ENCODE results near the gene PRDM15. TPM values are rescaled to one million over a fixed set of nuclear protein-coding genes. Genes with fewer than 3 reads are reported as not detected.

Gene PRDM15
- total RNA-seq, 4 donors from 2014 or later: 4.7 to 12.3 (median 7.3) TPM

GRCh38 chr21:41846536-41846935 is 32.6 kb downstream of the PRDM15 start:
- no peaks in the 10 kb centered on the region for H3K36me3 ChIP-seq
- WGBS, 2 donors: 92% methylated on average over 7 of the region's 7 CpGs
- no peak for TF ChIP-seq CTCF (IDR thresholded peaks at IDR 0.05)
- TF ChIP-seq POLR2A (IDR thresholded peaks at IDR 0.05): no peak

GRCh38 chr21:41846033-41846317 is 33.2 kb downstream of the PRDM15 start:
- no peak for DNase-seq
- Histone ChIP-seq H3K4me1 (no peaks in the 10 kb centered on the region), H3K27me3 (no peaks in the 10 kb centered on the region), H3K4me3 (replicated peaks in 1 of 3) (no peak overlapping the region), H3K27ac (no peak overlapping the region), H3K9me3 (no peaks in the 10 kb centered on the region), H3K36me3 (no peaks in the 10 kb centered on the region)
- 87 to 92% methylated on average over 6 of the region's 6 CpGs for WGBS, 2 donors
- TF ChIP-seq CTCF (IDR thresholded peaks at IDR 0.05): no peak
- TF ChIP-seq POLR2A (IDR thresholded peaks at IDR 0.05): no peak
- intact Hi-C loops (cut with DNase I): no loop called here

More at GRCh38 chr21:41846536-41846935, 32.6 kb downstream of the PRDM15 start:
- no peaks in the 10 kb centered on the region for H3K9me3 ChIP-seq
- H3K4me3 ChIP-seq (replicated peaks in 1 of 3): no peak overlapping the region
- no peak overlapping the region for H3K27ac ChIP-seq
- no peaks in the 10 kb centered on the region for H3K27me3 ChIP-seq
- H3K4me1 ChIP-seq: no peaks in the 10 kb centered on the region
- intact Hi-C loops (cut with DNase I): no loop called here
- DNase-seq: no peak

GRCh38 chr21:41845310-41846032 is 33.7 kb downstream of the PRDM15 start:
- no peaks in the 10 kb centered on the region for H3K9me3 ChIP-seq
- WGBS, 2 donors: 90 to 91% methylated on average over 15 to 19 of the region's 21 CpGs
- no peak for DNase-seq
- no peaks in the 10 kb centered on the region for H3K36me3 ChIP-seq
- no peak overlapping the region for H3K4me3 ChIP-seq (replicated peaks in 1 of 3)
- TF ChIP-seq CTCF (IDR thresholded peaks at IDR 0.05) (no peak), POLR2A (IDR thresholded peaks at IDR 0.05) (no peak)
- H3K27me3 ChIP-seq: no peaks in the 10 kb centered on the region
- no peak overlapping the region for H3K27ac ChIP-seq
- no peaks in the 10 kb centered on the region for H3K4me1 ChIP-seq
- intact Hi-C loops (cut with DNase I): no loop called here

GRCh38 chr21:41843584-41843983 is 35.6 kb downstream of the PRDM15 start:
- WGBS, 2 donors: 99 to 100% methylated on average over 2 of the region's 2 CpGs
- TF ChIP-seq POLR2A (IDR thresholded peaks at IDR 0.05): no peak
- TF ChIP-seq CTCF (IDR thresholded peaks at IDR 0.05): no peak
- no peaks in the 10 kb centered on the region for H3K9me3 ChIP-seq
- no peak for DNase-seq
- H3K36me3 ChIP-seq: no peaks in the 10 kb centered on the region
- no peaks in the 10 kb centered on the region for H3K4me1 ChIP-seq
- no peaks in the 10 kb centered on the region for H3K27me3 ChIP-seq
- intact Hi-C loops (cut with DNase I): no loop called here
- no peak overlapping the region for H3K4me3 ChIP-seq (replicated peaks in 1 of 3)
- no peak overlapping the region for H3K27ac ChIP-seq

GRCh38 chr21:41840880-41841279 is 38.3 kb downstream of the PRDM15 start:
- whole genome bisulfite sequencing, 2 donors: 92 to 96% methylated on average over 1 of the region's 1 CpG
- Histone ChIP-seq H3K9me3 (no peaks in the 10 kb centered on the region), H3K27me3 (no peaks in the 10 kb centered on the region), H3K36me3 (peaks cover 10 to 15% of the 10 kb centered on the region in 2 donors), H3K27ac (no peak overlapping the region), H3K4me1 (no peaks in the 10 kb centered on the region), H3K4me3 (replicated peaks in 1 of 3) (no peak overlapping the region)
- DNase-seq: no peak
- intact Hi-C loops (cut with DNase I): no loop called here
- TF ChIP-seq POLR2A (IDR thresholded peaks at IDR 0.05) (no peak), CTCF (IDR thresholded peaks at IDR 0.05) (no peak)

All from thyroid gland (tissue), 4 donors.